Heart left ventricle (tissue), 16 donors: ENCODE results near the gene SNX18. TPM values are rescaled to one million over a fixed set of nuclear protein-coding genes. Genes with fewer than 3 reads are reported as not detected.

ENCODE experiments used
- ATAC-seq, 4 donors: fragments of 200-7000 bp; cut with Tn5 transposase; one replicate each; pipeline ENCODE4 v1.9.1; 2020 to 2022; ENCODE audit warnings: moderate library complexity in 4 of 4, mild to moderate bottlenecking in 3 of 4, moderate number of reproducible peaks in 1 of 4
- DNase-seq, 5 donors: peaks; one replicate each; pipeline ENCODE4 v3.0.0-alpha.2; 2020
- H3K27ac ChIP-seq, 12 donors: fragments of 200-600 bp; sonication (generic) in 4 of 12; one replicate each; pipeline versions ENCODE4 v1.5.0 to v1.8.0; 2016 to 2022; ENCODE audit warnings: mild to moderate bottlenecking in 2 of 12
- H3K27me3 ChIP-seq, 9 donors: fragments of 200-600 bp; sonication (generic) in 2 of 9; one replicate each; pipeline versions ENCODE4 v1.5.1 to v1.8.0; 2016 to 2022; ENCODE audit warnings: mild to moderate bottlenecking in 3 of 9
- H3K36me3 ChIP-seq, 9 donors: fragments of 200-600 bp; sonication (generic) in 2 of 9; one replicate each; pipeline versions ENCODE4 v1.5.0 to v1.8.0; 2018 to 2022; ENCODE audit warnings: mild to moderate bottlenecking in 2 of 9
- H3K4me1 ChIP-seq, 12 donors: fragments of 200-600 bp; sonication (generic) in 4 of 12; one replicate each; pipeline versions ENCODE4 v1.5.0 to v1.8.0; 2016 to 2022; ENCODE audit warnings: mild to moderate bottlenecking in 3 of 12
- H3K4me3 ChIP-seq, 12 donors: fragments of 200-600 bp; sonication (generic) in 4 of 12; one replicate each; pipeline versions ENCODE4 v1.5.0 to v1.8.0; 2017 to 2022; ENCODE audit warnings: mild to moderate bottlenecking in 9 of 12, moderate library complexity in 4 of 12
- H3K9me3 ChIP-seq, 12 donors: fragments of 200-600 bp; sonication (generic) in 4 of 12; one replicate each; pipeline versions ENCODE4 v1.5.0 to v1.8.0; 2016 to 2022; ENCODE audit warnings: mild to moderate bottlenecking in 1 of 12
- POLR2A ChIP-seq, 2 donors: fragments of 450-650 bp; IDR thresholded peaks; one replicate each; pipeline ENCODE4 v1.6.1; 2017; ENCODE audit warnings: antibody characterized with exemption in 2 of 2, mild to moderate bottlenecking in 2 of 2, moderate library complexity in 2 of 2
- WGBS, 4 donors: extraction: QIAGEN DNeasy Blood & Tissue Kit in 2 of 4; methylation state at CpG; one replicate each; pipeline versions ENCODE4 v1.1.5 to v1.1.7; 2013 to 2018; 5-methylcytosine and 5-hydroxymethylcytosine counted together
- intact Hi-C, 10 donors: fragments of 100-400 bp; cut with DNase I; formaldehyde crosslinking; loops; one replicate each; pipeline versions ENCODE4 v1.11.1 to v1.14.2; 2022
- polyA plus RNA-seq, 2 donors: library from polyadenylated mRNA; stranded (reverse); fragments of 200-250 nt; gene quantifications; one replicate each; pipeline ENCODE4 v1.2.3, GENCODE V29; 2013
- total RNA-seq, 9 donors: library from RNA; depleted of rRNA in 2 of 9; stranded (reverse); fragments of >200 nt in 2 of 9; fragmentation: NEBNext Ultra II Directional in 3 of 9; extraction: Animal tissue kit (Norgen Biotek cat#: 25700) in 3 of 9; gene quantifications; one replicate each; pipeline versions ENCODE4 v1.1.0 to v1.2.4, GENCODE V29; 2016 to 2023
- TF ChIP-seq, protein P1 (sequence below), 12 donors: fragments of 200-600 bp; sonication (generic) in 4 of 12; IDR thresholded peaks; one replicate each; pipeline versions ENCODE4 v1.5.0 to v1.8.0; 2018 to 2022; ENCODE audit warnings: antibody characterized with exemption in 12 of 12, mild to moderate bottlenecking in 5 of 12
- donor health status: ischemic (EF 13 %, LVEDD 7.1; RV severe dilation, severe dysfunction).
- donor health status: healthy with polysubstance abuse.
- donor health status: DM: no; HTN: yes; CAD: no.
- donor health status: DM: no; HTN: no; CAD: no.
- donor health status: ischemic (EF 25% LVEDD 6.9; RV normal size, moderate dysfunction).
- donor health status: ischemic (EF 25% LVEDD 5.7; RV mildly dilated, moderate dysfunction).
- donor health status: healthy.
- donor health status: DM: yes; HTN: yes; CAD: no.
- donor health status: ischemic (EF 35%, LVEDD 5.7; RV mildly dilated, moderate dysfunction).
- donor health status: nonischemic (EF 11% LVEDD 7.7; RV severe dilation, severe dysfunction).
- donor health status: DM: yes; HTN: yes; CAD: no.
- donor health status: PGD.
- donor health status: ischemic (EF 29% LVEDD 5.4; RV normal size, mild dysfunction).
- donor health status: nonischemic (EF 23%, LVEDD 6.1; RV moderate dilation, normal function).

Gene SNX18
- total and polyA plus RNA-seq, 11 donors: 4.1 to 39.6 (median 23.1) TPM

DNA sequence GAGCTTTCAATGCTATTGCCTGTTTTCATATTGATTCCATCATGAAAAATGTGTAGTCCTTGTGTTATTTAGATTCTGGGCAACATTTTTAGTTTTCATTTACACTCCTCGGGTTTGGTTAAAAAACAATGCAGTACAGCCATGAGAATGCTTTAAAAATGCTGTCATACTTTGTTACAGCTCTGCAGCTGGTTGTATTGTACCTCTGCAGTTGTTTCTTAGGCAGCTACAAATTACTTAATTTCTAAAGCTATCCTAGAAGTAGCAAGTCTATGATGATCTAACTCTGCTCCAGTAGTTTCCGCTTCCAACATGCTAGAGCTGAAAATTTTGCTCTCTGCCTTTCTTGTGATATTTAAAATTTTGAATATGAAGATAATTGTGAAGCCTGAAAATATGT is 20.2 kb downstream of the SNX18 start:
- no peak for ATAC-seq
- no peak for DNase-seq
- WGBS, 4 donors: 55 to 77% (median 60%) methylated on average over 2 of the region's 2 CpGs
- H3K27ac ChIP-seq: peak overlapping the region in 9 of 12 donors; percentile 12 to 57 (median 36)
- TF ChIP-seq POLR2A (IDR thresholded peaks at IDR 0.05): no peak
- TF ChIP-seq, protein P1, sequence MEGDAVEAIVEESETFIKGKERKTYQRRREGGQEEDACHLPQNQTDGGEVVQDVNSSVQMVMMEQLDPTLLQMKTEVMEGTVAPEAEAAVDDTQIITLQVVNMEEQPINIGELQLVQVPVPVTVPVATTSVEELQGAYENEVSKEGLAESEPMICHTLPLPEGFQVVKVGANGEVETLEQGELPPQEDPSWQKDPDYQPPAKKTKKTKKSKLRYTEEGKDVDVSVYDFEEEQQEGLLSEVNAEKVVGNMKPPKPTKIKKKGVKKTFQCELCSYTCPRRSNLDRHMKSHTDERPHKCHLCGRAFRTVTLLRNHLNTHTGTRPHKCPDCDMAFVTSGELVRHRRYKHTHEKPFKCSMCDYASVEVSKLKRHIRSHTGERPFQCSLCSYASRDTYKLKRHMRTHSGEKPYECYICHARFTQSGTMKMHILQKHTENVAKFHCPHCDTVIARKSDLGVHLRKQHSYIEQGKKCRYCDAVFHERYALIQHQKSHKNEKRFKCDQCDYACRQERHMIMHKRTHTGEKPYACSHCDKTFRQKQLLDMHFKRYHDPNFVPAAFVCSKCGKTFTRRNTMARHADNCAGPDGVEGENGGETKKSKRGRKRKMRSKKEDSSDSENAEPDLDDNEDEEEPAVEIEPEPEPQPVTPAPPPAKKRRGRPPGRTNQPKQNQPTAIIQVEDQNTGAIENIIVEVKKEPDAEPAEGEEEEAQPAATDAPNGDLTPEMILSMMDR (IDR thresholded peaks at IDR 0.05): no peak
- peaks cover 3 to 66% (median 50%) of the 10 kb centered on the region in 12 donors for H3K4me1 ChIP-seq
- no peaks in the 10 kb centered on the region for H3K27me3 ChIP-seq
- H3K36me3 ChIP-seq: peaks cover 0 to 10% (median 0%) of the 10 kb centered on the region in 9 donors
- intact Hi-C loops: loop anchor here in 1 of 10 donors (5.0 kb wide), 1 partner anchor 110 kb away; no protein-coding TSS in a partner anchor
- peak overlapping the region in 3 of 12 donors; percentile 7 to 13 (median 10) for H3K4me3 ChIP-seq
- H3K9me3 ChIP-seq: no peaks in the 10 kb centered on the region

DNA sequence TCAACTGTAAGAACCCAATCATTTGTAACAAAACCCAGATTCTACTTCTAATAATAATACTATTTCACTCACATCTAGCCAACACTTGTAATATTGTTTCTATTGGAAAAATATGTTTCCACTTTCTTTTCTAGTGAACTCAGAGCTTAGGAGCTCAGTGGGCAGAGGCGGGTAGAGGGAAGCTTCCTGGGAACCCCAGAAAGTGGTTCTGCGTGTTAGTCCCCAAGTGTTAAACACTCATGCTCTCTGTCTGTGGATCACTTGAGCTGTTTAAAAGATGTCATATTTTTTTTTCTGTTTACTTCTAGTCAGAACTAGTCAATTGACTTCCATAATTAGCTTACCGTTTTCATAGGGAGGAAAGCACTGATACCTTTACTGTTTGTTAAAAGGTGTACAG is 20.6 kb downstream of the SNX18 start:
- TF ChIP-seq POLR2A (IDR thresholded peaks at IDR 0.05): no peak
- TF ChIP-seq, protein P1 (IDR thresholded peaks at IDR 0.05): no peak
- Histone ChIP-seq H3K4me3 (no peak overlapping the region), H3K27ac (peak overlapping the region in 7 of 12 donors; percentile 26 to 57 (median 49)), H3K36me3 (peaks cover 0 to 11% (median 0%) of the 10 kb centered on the region in 9 donors), H3K4me1 (peaks cover 3 to 66% (median 47%) of the 10 kb centered on the region in 12 donors), H3K9me3 (no peaks in the 10 kb centered on the region), H3K27me3 (no peaks in the 10 kb centered on the region)
- ATAC-seq (no peak), DNase-seq (no peak)
- 59 to 78% (median 61%) methylated on average over 3 of the region's 3 CpGs for WGBS, 4 donors
- intact Hi-C loops: loop anchor here in 1 of 10 donors (5.0 kb wide), 1 partner anchor 109 kb away; no protein-coding TSS in a partner anchor

DNA sequence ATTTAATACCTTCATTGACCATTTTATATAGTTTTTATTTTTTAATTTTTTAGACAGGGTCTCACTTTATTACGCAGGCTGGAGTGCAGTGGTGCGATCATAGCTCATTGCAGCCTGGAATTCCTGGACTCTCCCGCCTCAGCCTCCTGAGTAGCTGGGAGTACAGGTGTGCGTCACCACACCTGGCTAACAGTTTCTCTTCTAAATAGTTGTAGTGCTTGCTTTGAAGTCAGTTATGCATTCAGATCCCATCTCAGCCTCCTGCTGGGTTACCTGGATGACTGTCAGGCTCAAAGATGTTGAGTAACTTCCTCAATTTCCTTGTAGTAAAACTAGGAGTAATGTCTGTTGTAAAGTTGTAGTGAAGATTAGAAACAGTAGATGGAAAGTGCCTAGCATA is 21.4 kb downstream of the SNX18 start:
- intact Hi-C loops: loop anchor here in 1 of 10 donors (5.0 kb wide), 1 partner anchor 108 kb away; no protein-coding TSS in a partner anchor
- Histone ChIP-seq H3K9me3 (no peaks in the 10 kb centered on the region), H3K27me3 (no peaks in the 10 kb centered on the region), H3K4me3 (no peak overlapping the region), H3K36me3 (peaks cover 0 to 16% (median 0%) of the 10 kb centered on the region in 9 donors), H3K4me1 (peaks cover 3 to 60% (median 38%) of the 10 kb centered on the region in 12 donors), H3K27ac (no peak overlapping the region)
- WGBS, 4 donors: 83 to 99% (median 97%) methylated on average over 4 of the region's 4 CpGs
- DNase-seq (no peak), ATAC-seq (no peak)
- no peak for TF ChIP-seq POLR2A (IDR thresholded peaks at IDR 0.05)
- TF ChIP-seq, protein P1 (IDR thresholded peaks at IDR 0.05): no peak

DNA sequence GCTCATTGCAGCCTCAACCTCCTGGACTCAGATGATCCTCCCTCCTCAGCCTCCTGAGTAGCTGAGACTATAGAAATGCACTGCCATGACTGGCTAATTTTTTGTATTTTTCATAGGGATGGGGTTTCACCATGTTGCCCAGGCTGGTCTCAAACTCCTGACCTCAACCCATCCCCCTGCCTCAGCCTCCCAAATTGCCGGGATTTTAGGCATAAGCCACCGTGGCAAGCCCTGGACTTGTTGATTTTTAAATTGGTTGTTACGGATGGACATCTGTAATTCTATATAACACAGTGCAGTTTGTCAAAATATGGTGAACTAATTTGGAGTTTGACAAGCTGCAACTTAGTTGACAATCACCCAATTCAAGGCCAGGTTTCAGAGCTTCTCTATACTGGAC is 22.7 kb downstream of the SNX18 start:
- DNase-seq (no peak), ATAC-seq (no peak)
- Histone ChIP-seq H3K27me3 (no peaks in the 10 kb centered on the region), H3K27ac (no peak overlapping the region), H3K9me3 (no peaks in the 10 kb centered on the region), H3K4me1 (peaks cover 0 to 51% (median 26%) of the 10 kb centered on the region in 12 donors), H3K4me3 (no peak overlapping the region), H3K36me3 (peaks cover 0 to 24% (median 0%) of the 10 kb centered on the region in 9 donors)
- WGBS, 4 donors: 88 to 97% (median 96%) methylated on average over 3 of the region's 3 CpGs
- TF ChIP-seq POLR2A (IDR thresholded peaks at IDR 0.05): no peak
- TF ChIP-seq, protein P1 (IDR thresholded peaks at IDR 0.05): no peak
- intact Hi-C loops: no loop called here
